SK-N-SH treated with all-trans-retinoic acid at 6 μM for 48 hours (cell line): ENCODE measurements around the gene HTN3.
"Not testable (repeated sequence)": the region's sequence is repeated elsewhere in the genome, so short reads cannot be mapped to it uniquely, and the experiment has no call there.

ENCODE experiments used
- ATAC-seq: fragments of 200-7000 bp; cut with Tn5 transposase; 3 replicates; pipeline ENCODE4 v1.9.1; 2020; ENCODE audit warnings: mild to moderate bottlenecking, moderate library complexity
- ARNTL ChIP-seq: fragments of 450-650 bp; formaldehyde crosslinking; IDR thresholded peaks from 2 replicates; pipeline ENCODE4 v1.5.0; 2020; ENCODE audit warnings: low read depth, mild to moderate bottlenecking, moderate library complexity, borderline replicate concordance
- CREB5 ChIP-seq: fragments of 250-450 bp; sonication (Bioruptor Pico); IDR thresholded peaks from 2 replicates; pipeline ENCODE4 v1.5.1; 2020; ENCODE audit warnings: low read depth, mild to moderate bottlenecking, moderate library complexity
- CSRNP3 ChIP-seq: fragments of 250-450 bp; sonication (Bioruptor Pico); IDR thresholded peaks from 2 replicates; pipeline ENCODE4 v1.5.1; 2021; ENCODE audit warnings: mild to moderate bottlenecking, moderate library complexity
- GLIS3 ChIP-seq: fragments of 250-450 bp; sonication (Bioruptor Pico); IDR thresholded peaks from 2 replicates; pipeline ENCODE4 v1.5.0; 2020; ENCODE audit warnings: mild to moderate bottlenecking, moderate library complexity
- POU6F1 ChIP-seq: fragments of 250-450 bp; sonication (Bioruptor Pico); IDR thresholded peaks from 2 replicates; pipeline ENCODE4 v1.8.0; 2021; ENCODE audit warnings: low read depth, mild to moderate bottlenecking, moderate library complexity, borderline replicate concordance
- PPARA ChIP-seq: fragments of 250-450 bp; sonication (Bioruptor Pico); IDR thresholded peaks from 2 replicates; pipeline ENCODE4 v1.5.0; 2020; ENCODE audit warnings: mild to moderate bottlenecking, borderline replicate concordance
- RARB ChIP-seq: fragments of 250-450 bp; sonication (Bioruptor Pico); IDR thresholded peaks from 2 replicates; pipeline ENCODE4 v1.8.0; 2021; ENCODE audit warnings: mild to moderate bottlenecking, moderate library complexity
- SNAI2 ChIP-seq: fragments of 250-450 bp; sonication (Bioruptor Pico); IDR thresholded peaks from 2 replicates; pipeline ENCODE4 v1.5.0; 2020; ENCODE audit warnings: mild to moderate bottlenecking, moderate library complexity
- TCF4 ChIP-seq: fragments of 250-450 bp; sonication (Bioruptor Pico); IDR thresholded peaks from 2 replicates; pipeline ENCODE4 v1.8.0; 2021; ENCODE audit warnings: mild to moderate bottlenecking, moderate library complexity, borderline replicate concordance
- TSHZ2 ChIP-seq: fragments of 250-450 bp; sonication (Bioruptor Pico); IDR thresholded peaks from 2 replicates; pipeline ENCODE4 v1.5.0; 2020; ENCODE audit warnings: mild to moderate bottlenecking, moderate library complexity
- ZFP30 ChIP-seq: fragments of 450-650 bp; formaldehyde crosslinking; IDR thresholded peaks from 2 replicates; pipeline ENCODE4 v1.5.0; 2022; ENCODE audit warnings: mild to moderate bottlenecking, moderate library complexity
- ZNF565 ChIP-seq: fragments of 450-650 bp; formaldehyde crosslinking; conservative IDR thresholded peaks from 2 replicates; pipeline ENCODE4 v1.5.0; 2020; ENCODE audit warnings: low read depth, mild to moderate bottlenecking, moderate library complexity
- ZNF70 ChIP-seq: fragments of 450-650 bp; formaldehyde crosslinking; IDR thresholded peaks from 2 replicates; pipeline ENCODE4 v1.5.0; 2020; ENCODE audit warnings: mild to moderate bottlenecking, moderate library complexity
- ZNF8 ChIP-seq: fragments of 450-650 bp; formaldehyde crosslinking; IDR thresholded peaks from 2 replicates; pipeline ENCODE4 v1.5.0; 2020; ENCODE audit warnings: mild to moderate bottlenecking, moderate library complexity

Gene HTN3

GRCh38 chr4:70008771-70009170 is 19.5 kb upstream of the HTN3 start (continued):
- TF ChIP-seq POU6F1 (CRISPR knock-in tag) (no peak), TSHZ2 (CRISPR knock-in tag) (no peak)

- not testable (repeated sequence) for ATAC-seq
Observed at GRCh38 chr4:70019006-70019405, 9.3 kb upstream of the HTN3 start.

- TF ChIP-seq RARB (CRISPR knock-in tag): no peak
- no peak for ATAC-seq
Observed at GRCh38 chr4:70023218-70023617, 5.0 kb upstream of the HTN3 start.

GRCh38 chr4:70027011-70027410 is 1.2 kb upstream of the HTN3 start:
- no peak for ATAC-seq
- no peak for TF ChIP-seq ZNF70 (CRISPR knock-in tag)
- TF ChIP-seq CSRNP3: no peak
- TF ChIP-seq TCF4 (CRISPR knock-in tag): no peak
- TF ChIP-seq POU6F1 (CRISPR knock-in tag): no peak

- not testable (repeated sequence) for ATAC-seq
Observed at GRCh38 chr4:70037559-70037958, 9.3 kb downstream of the HTN3 start.

- ATAC-seq: not testable (repeated sequence)
Observed at GRCh38 chr4:70039928-70040327, 11.7 kb downstream of the HTN3 start.

- no peak for ATAC-seq
- no peak for TF ChIP-seq ZFP30
- TF ChIP-seq ARNTL (CRISPR knock-in tag): no peak
- no peak for TF ChIP-seq RARB (CRISPR knock-in tag)
- no peak for TF ChIP-seq PPARA (CRISPR knock-in tag)
- no peak for TF ChIP-seq SNAI2 (CRISPR knock-in tag)
- no peak for TF ChIP-seq ZNF70 (CRISPR knock-in tag)
- TF ChIP-seq GLIS3 (CRISPR knock-in tag): no peak
- no peak for TF ChIP-seq TCF4 (CRISPR knock-in tag)
- TF ChIP-seq ZNF565 (CRISPR knock-in tag): no peak
- no peak for TF ChIP-seq ZNF8 (CRISPR knock-in tag)
- TF ChIP-seq CREB5 (CRISPR knock-in tag): no peak
Observed at GRCh38 chr4:70041652-70042286, 13.5 kb downstream of the HTN3 start.

- ATAC-seq: not testable (repeated sequence)
Observed at GRCh38 chr4:70050138-70050537, 21.9 kb downstream of the HTN3 start, which contains the start of gene HTN1. Gene HTN1 (plus strand): TSS chr4:70050438. CDS start chr4:70053077, 2,639 bp downstream.

GRCh38 chr4:70056534-70056933 is 28.3 kb downstream of the HTN3 start:
- not testable (repeated sequence) for ATAC-seq
